ENCODE results near the gene ANKRD50. TPM values are rescaled to one million over a fixed set of nuclear protein-coding genes. Genes with fewer than 3 reads are reported as not detected.

The ANKRD50 gene
- polyA plus RNA-seq, 1 donor (not counting 4 experiments of a cell fraction or from before 2014, with no cell fraction given): 21.6 TPM

GRCh38 chr4:124633285-124633941 is 79.1 kb downstream of the ANKRD50 start:
- DNase-seq (ENCODE audit: low read depth, low spot score) (no peak), FAIRE-seq (peak; percentile 46)
- Histone ChIP-seq H3K27me3 (ENCODE audit: control insufficient read depth, extremely low read depth, insufficient read depth, low read length) (no peaks in the 10 kb centered on the region), H3K4me2 (ENCODE audit: control insufficient read depth, extremely low read depth, insufficient read depth, low read depth, low read length) (peak overlapping the region; percentile 54), H3K4me3 (ENCODE audit: control insufficient read depth in 2 of 3, extremely low read depth in 1 of 3, insufficient read depth in 2 of 3, low read depth in 1 of 3, low read length in 3 of 3) (no peak overlapping the region), H3K79me2 (ENCODE audit: control insufficient read depth, insufficient read depth, low read length) (no peaks in the 10 kb centered on the region), H2AFZ (ENCODE audit: control insufficient read depth, low read length) (no peak overlapping the region), H3K4me1 (ENCODE audit: control insufficient read depth, extremely low read depth, insufficient read depth, low read length) (peaks cover 29% of the 10 kb centered on the region), H3K36me3 (ENCODE audit: control insufficient read depth in 2 of 2, extremely low read depth in 1 of 2, insufficient read depth in 2 of 2, low read length in 2 of 2) (peaks cover 0 to 1% of the 10 kb centered on the region in 2 experiments), H3K9ac (ENCODE audit: control insufficient read depth, extremely low read depth, insufficient read depth, low read length) (no peak overlapping the region), H3K9me1 (ENCODE audit: control insufficient read depth, extremely low read depth, insufficient read depth, low read length) (no peaks in the 10 kb centered on the region), H4K20me1 (ENCODE audit: control insufficient read depth, extremely low read depth, insufficient read depth, low read length) (no peaks in the 10 kb centered on the region), H3K27ac (ENCODE audit: control insufficient read depth, insufficient read depth, low read length) (peak overlapping the region; percentile 84), H3K9me3 (ENCODE audit: control insufficient read depth, low read depth, low read length) (no peaks in the 10 kb centered on the region)
- TF ChIP-seq CTCF (optimal IDR thresholded peaks at IDR 0.05 in 1 of 3, IDR thresholded peaks at IDR 0.05 in 1 of 3, conservative IDR thresholded peaks at IDR 0.05 in 1 of 3; ENCODE audit: extremely low read depth in 1 of 3, insufficient read depth in 2 of 3, low read length in 3 of 3) (no peak), EZH2 (IDR thresholded peaks at IDR 0.05; ENCODE audit: low read length) (no peak)
- dilution Hi-C loops (cut with MboI; ENCODE audit: extremely low pct_ligation_motif_present, low sequenced_read_pairs): no loop called here

GRCh38 chr4:124632439-124632838 is 80.1 kb downstream of the ANKRD50 start:
- H2AFZ ChIP-seq (ENCODE audit: control insufficient read depth, low read length): no peak overlapping the region
- no peaks in the 10 kb centered on the region for H3K9me1 ChIP-seq (ENCODE audit: control insufficient read depth, extremely low read depth, insufficient read depth, low read length)
- H3K4me2 ChIP-seq (ENCODE audit: control insufficient read depth, extremely low read depth, insufficient read depth, low read depth, low read length): no peak overlapping the region
- TF ChIP-seq CTCF (optimal IDR thresholded peaks at IDR 0.05 in 1 of 3, IDR thresholded peaks at IDR 0.05 in 1 of 3, conservative IDR thresholded peaks at IDR 0.05 in 1 of 3; ENCODE audit: extremely low read depth in 1 of 3, insufficient read depth in 2 of 3, low read length in 3 of 3) (no peak), EZH2 (IDR thresholded peaks at IDR 0.05; ENCODE audit: low read length) (no peak)
- H4K20me1 ChIP-seq (ENCODE audit: control insufficient read depth, extremely low read depth, insufficient read depth, low read length): no peaks in the 10 kb centered on the region
- H3K4me1 ChIP-seq (ENCODE audit: control insufficient read depth, extremely low read depth, insufficient read depth, low read length): peaks cover 29% of the 10 kb centered on the region
- FAIRE-seq: no peak
- no peaks in the 10 kb centered on the region for H3K27me3 ChIP-seq (ENCODE audit: control insufficient read depth, extremely low read depth, insufficient read depth, low read length)
- H3K79me2 ChIP-seq (ENCODE audit: control insufficient read depth, insufficient read depth, low read length): no peaks in the 10 kb centered on the region
- peaks cover 0 to under 1% of the 10 kb centered on the region in 2 experiments for H3K36me3 ChIP-seq (ENCODE audit: control insufficient read depth in 2 of 2, extremely low read depth in 1 of 2, insufficient read depth in 2 of 2, low read length in 2 of 2)
- no peaks in the 10 kb centered on the region for H3K9me3 ChIP-seq (ENCODE audit: control insufficient read depth, low read depth, low read length)
- DNase-seq (ENCODE audit: low read depth, low spot score): no peak
- dilution Hi-C loops (cut with MboI; ENCODE audit: extremely low pct_ligation_motif_present, low sequenced_read_pairs): no loop called here
- no peak overlapping the region for H3K9ac ChIP-seq (ENCODE audit: control insufficient read depth, extremely low read depth, insufficient read depth, low read length)
- H3K4me3 ChIP-seq (ENCODE audit: control insufficient read depth in 2 of 3, extremely low read depth in 1 of 3, insufficient read depth in 2 of 3, low read depth in 1 of 3, low read length in 3 of 3): no peak overlapping the region
- H3K27ac ChIP-seq (ENCODE audit: control insufficient read depth, insufficient read depth, low read length): peak overlapping the region; percentile 84
